ENCODE results near the gene CDKN1B.

- no peak for TF ChIP-seq EZH2phosphoT487 (IDR thresholded peaks at IDR 0.05; ENCODE audit: unreplicated experiment)
- TF ChIP-seq CTCF (conservative IDR thresholded peaks at IDR 0.05; ENCODE audit: low read depth in 2 of 2): no peak
- TF ChIP-seq EZH2 (IDR thresholded peaks at IDR 0.05; ENCODE audit: low read depth, unreplicated experiment): no peak
These were observed 53.1 kb downstream of the CDKN1B start for GRCh38 chr12:12770262-12770661.

Measured in GM23338 (cell line).